ENCODE results near the gene CDH23. TPM values are rescaled to one million over a fixed set of nuclear protein-coding genes. Genes with fewer than 3 reads are reported as not detected.

Gene CDH23
- total and polyA plus RNA-seq, 10 of the 15 experiments (the other 5 are each of a cell fraction or from before 2014, with no cell fraction given), result 0.09 to 0.40 (median 0.15) TPM; not detected in 1

DNA sequence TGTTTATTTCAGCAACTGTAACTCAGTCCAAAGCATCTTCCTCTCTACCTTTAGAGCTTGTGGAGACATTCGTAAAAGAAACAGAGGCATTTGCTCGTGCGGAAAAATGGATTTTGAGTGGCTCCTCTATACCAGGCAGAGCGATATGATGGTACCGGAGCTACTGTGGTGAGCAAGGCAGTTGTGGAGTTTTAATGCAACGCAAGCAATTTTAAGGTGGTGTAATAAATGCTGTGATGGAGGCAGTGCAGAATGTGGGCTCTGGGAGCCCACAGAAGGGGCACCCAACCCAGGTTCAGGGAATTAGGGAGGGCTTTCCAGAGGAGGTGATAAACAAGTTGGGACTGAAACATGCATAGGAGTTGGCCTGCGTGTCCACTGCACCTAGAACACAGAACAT lies 149.5 kb downstream of the CDH23 start:
- TF ChIP-seq, protein P1, sequence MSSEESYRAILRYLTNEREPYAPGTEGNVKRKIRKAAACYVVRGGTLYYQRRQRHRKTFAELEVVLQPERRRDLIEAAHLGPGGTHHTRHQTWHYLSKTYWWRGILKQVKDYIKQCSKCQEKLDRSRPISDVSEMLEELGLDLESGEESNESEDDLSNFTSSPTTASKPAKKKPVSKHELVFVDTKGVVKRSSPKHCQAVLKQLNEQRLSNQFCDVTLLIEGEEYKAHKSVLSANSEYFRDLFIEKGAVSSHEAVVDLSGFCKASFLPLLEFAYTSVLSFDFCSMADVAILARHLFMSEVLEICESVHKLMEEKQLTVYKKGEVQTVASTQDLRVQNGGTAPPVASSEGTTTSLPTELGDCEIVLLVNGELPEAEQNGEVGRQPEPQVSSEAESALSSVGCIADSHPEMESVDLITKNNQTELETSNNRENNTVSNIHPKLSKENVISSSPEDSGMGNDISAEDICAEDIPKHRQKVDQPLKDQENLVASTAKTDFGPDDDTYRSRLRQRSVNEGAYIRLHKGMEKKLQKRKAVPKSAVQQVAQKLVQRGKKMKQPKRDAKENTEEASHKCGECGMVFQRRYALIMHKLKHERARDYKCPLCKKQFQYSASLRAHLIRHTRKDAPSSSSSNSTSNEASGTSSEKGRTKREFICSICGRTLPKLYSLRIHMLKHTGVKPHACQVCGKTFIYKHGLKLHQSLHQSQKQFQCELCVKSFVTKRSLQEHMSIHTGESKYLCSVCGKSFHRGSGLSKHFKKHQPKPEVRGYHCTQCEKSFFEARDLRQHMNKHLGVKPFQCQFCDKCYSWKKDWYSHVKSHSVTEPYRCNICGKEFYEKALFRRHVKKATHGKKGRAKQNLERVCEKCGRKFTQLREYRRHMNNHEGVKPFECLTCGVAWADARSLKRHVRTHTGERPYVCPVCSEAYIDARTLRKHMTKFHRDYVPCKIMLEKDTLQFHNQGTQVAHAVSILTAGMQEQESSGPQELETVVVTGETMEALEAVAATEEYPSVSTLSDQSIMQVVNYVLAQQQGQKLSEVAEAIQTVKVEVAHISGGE (CRISPR knock-in tag; IDR thresholded peaks at IDR 0.05), result no peak
- TF ChIP-seq SREBF1 (IDR thresholded peaks at IDR 0.05; ENCODE audit: low read length) (no peak), NFYA (IDR thresholded peaks at IDR 0.05; ENCODE audit: borderline replicate concordance, low read depth, low read length) (no peak), FOXK2 (IDR thresholded peaks at IDR 0.05) (no peak), TBL1XR1 (IDR thresholded peaks at IDR 0.05; ENCODE audit: low read depth, low read length) (no peak)
- H2AFZ ChIP-seq (ENCODE audit: control insufficient read depth, low read depth, low read length), result no peak overlapping the region
- H3K27ac ChIP-seq (ENCODE audit: control insufficient read depth, insufficient read depth), result no peak overlapping the region
- in situ Hi-C loops (cut with MboI), result no loop called here
- no peaks in the 10 kb centered on the region for H3K79me2 ChIP-seq (ENCODE audit: control insufficient read depth, insufficient read depth, low read length)
- H3K36me3 ChIP-seq (ENCODE audit: control insufficient read depth in 2 of 2, insufficient read depth in 2 of 2, low read length in 1 of 2), result no peaks in the 10 kb centered on the region
- no peak overlapping the region for H3K4me2 ChIP-seq (ENCODE audit: control insufficient read depth, insufficient read depth)
- peaks cover 1 to 3% of the 10 kb centered on the region in 2 experiments; a peak in 3 of 4 replicates for H3K27me3 ChIP-seq (replicated peaks in 1 of 2; ENCODE audit: control insufficient read depth in 2 of 2, insufficient read depth in 2 of 2, low read length in 1 of 2)
- 27% methylated on average over 7 of the region's 7 CpGs for WGBS (ENCODE audit: insufficient coverage, insufficient replicate concordance, low lambda C conversion rate, missing lambda C conversion rate)
- H3K4me1 ChIP-seq (ENCODE audit: control insufficient read depth, insufficient read depth, low read length), result no peaks in the 10 kb centered on the region
- DNase-seq (ENCODE audit: low read depth, low spot score) (no peak), FAIRE-seq (no peak), ATAC-seq (no peak)
- H3K4me3 ChIP-seq, result no peak overlapping the region
- H3K9me3 ChIP-seq (replicated peaks; ENCODE audit: control insufficient read depth, insufficient read depth, low read length), result no peaks in the 10 kb centered on the region
- intact Hi-C loops (cut with micrococcal nuclease; ENCODE audit: unreplicated experiment), result no loop called here
- POLR2A ChIA-PET, result interaction anchor here (0.6 kb wide), 1 partner anchor 1396 kb away, joined by 3 read pairs; no protein-coding TSS in a partner anchor
- RAD21 ChIA-PET (ENCODE audit: unreplicated experiment), result no interaction called here
- H3K9ac ChIP-seq (ENCODE audit: control insufficient read depth, insufficient read depth, low read length), result no peak overlapping the region
- BruUV-seq (replicated peaks), result no TSS peak
- H4K20me1 ChIP-seq (ENCODE audit: control insufficient read depth, insufficient read depth), result no peaks in the 10 kb centered on the region
- CTCF ChIA-PET, result interaction anchor here (1.1 kb wide), 1 partner anchor 164 kb away, joined by 3 read pairs; no protein-coding TSS in a partner anchor
- SMC1A ChIA-PET (ENCODE audit: uncharacterized antibody, unreplicated experiment), result interaction anchor here (0.6 kb wide), 1 partner anchor 1042 kb away, joined by 3 read pairs; no protein-coding TSS in a partner anchor

All from GM12878 (cell line).